Measurements from ENCODE around the gene BRPF1. TPM values are rescaled to one million over a fixed set of nuclear protein-coding genes. Genes with fewer than 3 reads are reported as not detected.
A peak's percentile ranks its signal among the peaks of the same experiment; 100 is the strongest.

BRPF1 gene
- total and polyA plus RNA-seq, 2 donors (not counting 1 experiment from before 2014, with no cell fraction given) = 4.1 to 12.2 TPM

GRCh38 chr3:9786209-9786739 is 54.7 kb downstream of the BRPF1 start:
- Histone ChIP-seq H3K4me2 (ENCODE audit: extremely low read depth, insufficient read depth, low read length) (no peak overlapping the region), H3K36me3 (ENCODE audit: control insufficient read depth, insufficient read depth, low read length) (peaks cover 28% of the 10 kb centered on the region), H3K4me1 (ENCODE audit: control insufficient read depth, extremely low read depth, insufficient read depth, low read length) (no peaks in the 10 kb centered on the region), H4K20me1 (ENCODE audit: control insufficient read depth, extremely low read depth, insufficient read depth, low read length) (no peaks in the 10 kb centered on the region), H3K79me2 (ENCODE audit: control insufficient read depth, insufficient read depth, low read length) (peaks cover 2% of the 10 kb centered on the region), H3K4me3 (replicated peaks in 1 of 4; ENCODE audit: control extremely low read depth in 1 of 4, insufficient read depth in 1 of 4, low read depth in 3 of 4, low read length in 4 of 4) (no peak overlapping the region), H2AFZ (ENCODE audit: low read length) (no peak overlapping the region), H3K9ac (ENCODE audit: insufficient read depth, low read length) (no peak overlapping the region), H3K9me3 (ENCODE audit: control insufficient read depth, insufficient read depth, low read depth, low read length) (no peaks in the 10 kb centered on the region), H3K27ac (ENCODE audit: insufficient read depth, low read length) (no peak overlapping the region), H3K27me3 (ENCODE audit: control insufficient read depth, insufficient read depth, low read length) (no peaks in the 10 kb centered on the region)
- TF ChIP-seq CTCF (conservative IDR thresholded peaks at IDR 0.05 in 1 of 2, IDR thresholded peaks at IDR 0.05 in 1 of 2; ENCODE audit: low read depth in 1 of 2, low read length in 2 of 2) = no peak
- TF ChIP-seq EZH2 (IDR thresholded peaks at IDR 0.05; ENCODE audit: low read length, missing control alignments) = no peak
- no peak for DNase-seq (ENCODE audit: low read depth in 2 of 2)

- no peaks in the 10 kb centered on the region for H3K4me1 ChIP-seq (ENCODE audit: control insufficient read depth, extremely low read depth, insufficient read depth, low read length)
- TF ChIP-seq EZH2 (IDR thresholded peaks at IDR 0.05; ENCODE audit: low read length, missing control alignments) (no peak), CTCF (conservative IDR thresholded peaks at IDR 0.05 in 1 of 2, IDR thresholded peaks at IDR 0.05 in 1 of 2; ENCODE audit: low read depth in 1 of 2, low read length in 2 of 2) (peak; percentile 33 to 52)
- no peak overlapping the region for H3K9ac ChIP-seq (ENCODE audit: insufficient read depth, low read length)
- H3K27ac ChIP-seq (ENCODE audit: insufficient read depth, low read length) = no peak overlapping the region
- DNase-seq (ENCODE audit: low read depth in 2 of 2) = no peak
- peaks cover 27% of the 10 kb centered on the region for H3K36me3 ChIP-seq (ENCODE audit: control insufficient read depth, insufficient read depth, low read length)
- no peak overlapping the region for H3K4me3 ChIP-seq (replicated peaks in 1 of 4; ENCODE audit: control extremely low read depth in 1 of 4, insufficient read depth in 1 of 4, low read depth in 3 of 4, low read length in 4 of 4)
- H3K9me3 ChIP-seq (ENCODE audit: control insufficient read depth, insufficient read depth, low read depth, low read length) = no peaks in the 10 kb centered on the region
- no peak overlapping the region for H3K4me2 ChIP-seq (ENCODE audit: extremely low read depth, insufficient read depth, low read length)
- H3K27me3 ChIP-seq (ENCODE audit: control insufficient read depth, insufficient read depth, low read length) = no peaks in the 10 kb centered on the region
- peaks cover 6% of the 10 kb centered on the region for H3K79me2 ChIP-seq (ENCODE audit: control insufficient read depth, insufficient read depth, low read length)
- no peak overlapping the region for H2AFZ ChIP-seq (ENCODE audit: low read length)
- no peaks in the 10 kb centered on the region for H4K20me1 ChIP-seq (ENCODE audit: control insufficient read depth, extremely low read depth, insufficient read depth, low read length)
These were observed 55.5 kb downstream of the BRPF1 start for GRCh38 chr3:9786825-9787669.

GRCh38 chr3:9787714-9788113 is 56.2 kb downstream of the BRPF1 start:
- Histone ChIP-seq H3K4me3 (replicated peaks in 1 of 4; ENCODE audit: control extremely low read depth in 1 of 4, insufficient read depth in 1 of 4, low read depth in 3 of 4, low read length in 4 of 4) (no peak overlapping the region), H3K9me3 (ENCODE audit: control insufficient read depth, insufficient read depth, low read depth, low read length) (no peaks in the 10 kb centered on the region), H2AFZ (ENCODE audit: low read length) (no peak overlapping the region), H3K27ac (ENCODE audit: insufficient read depth, low read length) (no peak overlapping the region), H3K4me1 (ENCODE audit: control insufficient read depth, extremely low read depth, insufficient read depth, low read length) (no peaks in the 10 kb centered on the region), H4K20me1 (ENCODE audit: control insufficient read depth, extremely low read depth, insufficient read depth, low read length) (no peaks in the 10 kb centered on the region), H3K79me2 (ENCODE audit: control insufficient read depth, insufficient read depth, low read length) (peaks cover 6% of the 10 kb centered on the region), H3K4me2 (ENCODE audit: extremely low read depth, insufficient read depth, low read length) (no peak overlapping the region), H3K27me3 (ENCODE audit: control insufficient read depth, insufficient read depth, low read length) (no peaks in the 10 kb centered on the region), H3K9ac (ENCODE audit: insufficient read depth, low read length) (no peak overlapping the region), H3K36me3 (ENCODE audit: control insufficient read depth, insufficient read depth, low read length) (peaks cover 25% of the 10 kb centered on the region)
- peak in 1 of 2 donors; percentile 55 for DNase-seq (ENCODE audit: low read depth in 2 of 2)
- no peak for TF ChIP-seq EZH2 (IDR thresholded peaks at IDR 0.05; ENCODE audit: low read length, missing control alignments)
- TF ChIP-seq CTCF (conservative IDR thresholded peaks at IDR 0.05 in 1 of 2, IDR thresholded peaks at IDR 0.05 in 1 of 2; ENCODE audit: low read depth in 1 of 2, low read length in 2 of 2) = no peak
